HG02938 (cell line): ENCODE data around the gene RAB4B.
A peak's percentile ranks its signal among the peaks of the same experiment; 100 is the strongest.
"Not testable (repeated sequence)": the region's sequence is repeated elsewhere in the genome, so short reads cannot be mapped to it uniquely, and the experiment has no call there.

Source experiments
- ATAC-seq: cut with Tn5 transposase; IDR thresholded peaks from one replicate; pipeline ENCODE4 v1.9.1; 2021; ENCODE audit warnings: mild to moderate bottlenecking, moderate library complexity; ENCODE audit not compliant: unreplicated experiment

The RAB4B gene

GRCh38 chr19:40750058-40750873 lies 27.8 kb upstream of the RAB4B start, which contains the start of gene ACTMAP:
TSS of gene ACTMAP (minus strand) at chr19:40750477. CDS start at chr19:40749803, 674 bp downstream.
- peak; percentile 86 for ATAC-seq

- peak; percentile 50 for ATAC-seq
Observed at GRCh38 chr19:40750874-40751537, 27.0 kb upstream of the RAB4B start, which contains the start of gene SNRPA. TSS of gene SNRPA (plus strand) at chr19:40751203. CDS start at chr19:40751409, 206 bp downstream.

- ATAC-seq = no peak
Observed at GRCh38 chr19:40752257-40752781, 25.7 kb upstream of the RAB4B start.

- no peak for ATAC-seq
Observed at GRCh38 chr19:40754611-40755247, 23.3 kb upstream of the RAB4B start.

- ATAC-seq = no peak
Observed at GRCh38 chr19:40755248-40755624, 22.8 kb upstream of the RAB4B start.

- no peak for ATAC-seq
Observed at GRCh38 chr19:40755791-40756190, 22.3 kb upstream of the RAB4B start.

GRCh38 chr19:40756502-40757110 lies 21.4 kb upstream of the RAB4B start:
- no peak for ATAC-seq

- no peak for ATAC-seq
Observed at GRCh38 chr19:40758491-40758890, 19.6 kb upstream of the RAB4B start.

GRCh38 chr19:40759352-40759751 lies 18.7 kb upstream of the RAB4B start:
- no peak for ATAC-seq

GRCh38 chr19:40762754-40763470 lies 15.1 kb upstream of the RAB4B start:
- no peak for ATAC-seq

GRCh38 chr19:40763526-40763925 lies 14.5 kb upstream of the RAB4B start:
- no peak for ATAC-seq

- no peak for ATAC-seq
Observed at GRCh38 chr19:40763963-40764362, 14.1 kb upstream of the RAB4B start.

- not testable (repeated sequence) for ATAC-seq
Observed at GRCh38 chr19:40766385-40766784, 11.7 kb upstream of the RAB4B start.

- no peak for ATAC-seq
Observed at GRCh38 chr19:40768869-40769268, 9.2 kb upstream of the RAB4B start.

- ATAC-seq = not testable (repeated sequence)
Observed at GRCh38 chr19:40771101-40771862, 6.8 kb upstream of the RAB4B start.

GRCh38 chr19:40774916-40775631 lies 3.0 kb upstream of the RAB4B start, which contains the start of gene MIA:
TSS of gene MIA (plus strand) at chr19:40775521. CDS start at chr19:40775543, 22 bp downstream.
- ATAC-seq = no peak

GRCh38 chr19:40775632-40776022 lies 2.4 kb upstream of the RAB4B start:
- no peak for ATAC-seq

- no peak for ATAC-seq
Observed at GRCh38 chr19:40776364-40776763, 1.7 kb upstream of the RAB4B start.
